ENCODE data around the gene NIPBL.
"Not testable (repeated sequence)": the region's sequence is repeated elsewhere in the genome, so short reads cannot be mapped to it uniquely, and the experiment has no call there.

Gene NIPBL

DNA sequence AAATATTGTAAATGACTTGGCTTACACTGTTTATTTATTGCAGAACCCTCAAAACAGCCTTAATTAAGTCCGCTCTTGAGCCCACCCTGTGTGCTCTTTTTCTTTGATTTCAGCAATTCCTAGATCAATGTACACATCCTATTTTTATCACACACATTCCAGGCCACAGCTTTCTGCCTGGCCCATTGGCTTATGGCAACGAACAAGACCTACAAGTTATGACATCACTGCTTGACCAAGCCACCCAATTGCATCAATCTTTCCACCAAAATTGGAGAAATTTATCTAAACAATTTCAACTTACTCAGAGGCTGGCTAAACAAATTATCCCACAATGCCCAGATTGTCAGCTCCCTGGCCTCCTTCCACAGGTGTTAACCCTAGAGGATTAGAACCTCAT, 214.2 kb downstream of the NIPBL start:
- DNase-seq (ENCODE audit: low read depth, low spot score): no peak

DNA sequence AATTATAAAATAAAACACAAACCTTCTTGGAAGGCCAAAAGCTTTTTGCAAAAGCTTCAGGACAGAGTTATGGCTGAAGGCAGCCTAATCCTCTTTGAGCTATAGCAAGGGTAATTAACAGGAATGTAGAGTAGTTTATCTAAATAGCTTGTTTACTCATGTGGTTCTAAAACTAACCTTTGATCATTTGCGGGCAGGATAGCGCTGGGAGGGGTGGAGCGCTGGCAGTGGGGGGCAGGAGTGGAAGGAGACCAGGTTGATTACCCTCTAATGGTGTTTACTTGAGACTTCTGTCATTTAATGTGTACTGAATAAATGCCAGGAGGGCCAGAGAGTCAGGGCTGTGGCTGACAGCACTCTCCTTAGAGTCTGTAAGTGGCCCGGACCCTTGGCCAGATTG, 217.2 kb downstream of the NIPBL start:
- DNase-seq (ENCODE audit: low read depth, low spot score): not testable (repeated sequence)

DNA sequence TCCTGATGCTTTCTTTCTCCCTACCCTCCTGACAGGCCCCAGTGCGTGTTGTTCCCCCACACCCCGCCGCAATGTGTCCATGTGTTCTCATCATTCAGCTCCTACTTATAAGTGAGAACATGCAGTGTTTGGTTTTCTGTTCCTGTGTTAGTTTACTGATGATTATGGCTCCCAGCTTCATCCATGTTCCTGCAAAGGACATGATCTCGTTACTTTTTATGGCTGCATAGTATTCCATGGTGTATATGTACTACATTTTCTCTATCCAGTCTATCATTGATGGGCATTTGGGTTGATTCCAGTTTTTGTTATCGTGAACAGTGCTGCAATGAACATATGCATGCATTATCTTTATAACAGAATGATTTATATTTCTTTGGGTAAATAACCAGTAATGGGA, 222.7 kb downstream of the NIPBL start:
- DNase-seq (ENCODE audit: low read depth, low spot score): not testable (repeated sequence)

DNA sequence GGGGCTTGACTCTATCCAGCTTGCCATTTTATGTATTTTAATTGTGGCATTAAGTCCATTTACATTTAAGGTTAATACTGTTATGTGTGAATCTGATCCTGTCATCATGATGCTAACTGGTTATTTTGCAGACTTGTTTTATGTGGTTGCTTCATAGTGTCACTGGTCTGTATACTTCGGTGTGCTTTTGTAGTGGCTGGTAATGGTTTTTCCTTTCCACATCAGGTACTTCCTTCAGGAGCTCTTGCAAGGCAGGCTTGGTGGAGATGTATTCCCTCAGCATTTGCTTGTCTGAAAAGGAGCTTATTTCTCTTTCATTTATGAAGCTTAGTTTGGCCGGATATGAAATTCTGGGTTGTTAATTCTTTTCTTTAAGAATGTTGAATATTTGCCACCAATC, 226.7 kb downstream of the NIPBL start:
- DNase-seq (ENCODE audit: low read depth, low spot score): no peak

DNA sequence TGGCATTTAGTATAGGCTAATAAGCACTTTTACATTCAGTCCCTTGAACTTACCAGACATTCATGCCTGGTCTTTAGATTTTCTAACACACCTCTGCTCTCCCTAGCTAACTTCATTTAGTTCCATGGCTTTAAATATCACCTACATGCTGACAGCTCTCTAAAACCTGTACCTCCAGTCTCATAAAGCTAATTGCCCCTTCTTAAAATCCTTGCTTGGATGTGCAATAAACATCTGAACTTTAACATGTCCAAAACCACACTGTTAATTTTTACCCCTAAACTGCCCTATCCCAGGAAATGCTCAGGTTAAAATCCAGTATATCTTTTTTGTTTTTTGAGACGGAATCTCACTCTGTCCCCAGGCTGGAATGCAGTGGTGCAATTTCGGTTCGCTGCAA, 232.8 kb downstream of the NIPBL start:
- DNase-seq (ENCODE audit: low read depth, low spot score): no peak

DNA sequence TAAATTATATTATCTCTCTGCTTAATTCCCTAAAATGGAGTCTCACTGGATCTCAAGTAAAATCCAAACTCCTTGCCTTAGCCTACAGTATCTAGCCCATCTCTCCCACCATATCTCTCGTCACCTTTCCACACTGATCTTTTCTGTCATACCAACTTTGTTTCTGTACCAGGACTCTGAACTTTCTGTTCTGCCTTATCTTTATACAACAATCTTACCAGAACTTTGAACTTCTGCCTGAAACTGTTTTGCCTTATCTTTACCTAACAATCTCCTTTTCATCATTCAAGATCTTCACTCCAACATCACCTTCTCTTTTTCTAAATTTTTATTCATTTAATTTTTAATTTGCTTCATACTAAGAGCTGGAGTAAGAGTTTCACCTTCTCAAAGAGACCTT, 233.6 kb downstream of the NIPBL start:
- no peak for DNase-seq (ENCODE audit: low read depth, low spot score)

DNA sequence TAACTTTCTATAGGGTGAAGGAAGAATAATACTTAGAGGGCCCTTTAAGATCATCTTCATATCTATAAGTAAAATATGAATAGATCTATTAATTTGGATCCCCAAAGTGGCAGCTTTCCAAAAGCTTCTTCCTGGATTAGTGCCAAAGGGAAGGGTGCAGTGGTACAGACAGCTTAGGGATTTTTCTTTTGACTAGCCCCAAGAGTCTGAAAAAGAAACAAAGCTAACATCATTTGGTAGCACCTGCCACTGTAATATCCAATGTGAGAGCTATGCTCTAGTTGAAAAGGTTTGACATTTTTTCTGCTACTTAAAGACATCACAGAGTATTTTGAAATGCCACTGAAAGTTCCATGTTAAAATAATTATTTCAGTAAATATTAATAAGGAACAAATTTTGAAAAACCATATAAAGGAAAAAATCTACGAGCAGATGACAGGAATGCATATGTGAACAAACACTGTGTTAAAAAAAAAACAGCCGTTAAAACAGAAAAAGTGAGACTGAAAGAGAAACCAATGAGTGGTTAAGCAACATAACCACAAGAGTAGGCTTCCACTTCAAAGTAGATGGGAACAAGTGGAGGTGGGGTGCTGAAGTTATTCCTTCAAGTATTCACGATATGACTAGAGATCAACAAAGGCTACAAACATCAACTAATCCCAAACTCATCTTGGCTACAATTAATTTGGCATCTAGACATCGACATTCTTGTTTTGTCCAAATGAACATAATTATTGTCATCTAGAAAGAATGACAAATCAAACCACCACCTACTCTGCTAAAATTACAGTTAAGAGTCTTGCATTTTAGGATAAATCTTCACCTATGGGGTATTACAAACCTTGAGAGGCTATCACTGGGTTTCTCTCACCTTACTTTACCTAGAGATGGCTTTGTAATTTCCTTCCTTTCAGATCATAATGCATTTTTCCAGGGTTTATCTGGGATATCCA, 235.1 kb downstream of the NIPBL start:
- DNase-seq (ENCODE audit: low read depth, low spot score): no peak

DNA sequence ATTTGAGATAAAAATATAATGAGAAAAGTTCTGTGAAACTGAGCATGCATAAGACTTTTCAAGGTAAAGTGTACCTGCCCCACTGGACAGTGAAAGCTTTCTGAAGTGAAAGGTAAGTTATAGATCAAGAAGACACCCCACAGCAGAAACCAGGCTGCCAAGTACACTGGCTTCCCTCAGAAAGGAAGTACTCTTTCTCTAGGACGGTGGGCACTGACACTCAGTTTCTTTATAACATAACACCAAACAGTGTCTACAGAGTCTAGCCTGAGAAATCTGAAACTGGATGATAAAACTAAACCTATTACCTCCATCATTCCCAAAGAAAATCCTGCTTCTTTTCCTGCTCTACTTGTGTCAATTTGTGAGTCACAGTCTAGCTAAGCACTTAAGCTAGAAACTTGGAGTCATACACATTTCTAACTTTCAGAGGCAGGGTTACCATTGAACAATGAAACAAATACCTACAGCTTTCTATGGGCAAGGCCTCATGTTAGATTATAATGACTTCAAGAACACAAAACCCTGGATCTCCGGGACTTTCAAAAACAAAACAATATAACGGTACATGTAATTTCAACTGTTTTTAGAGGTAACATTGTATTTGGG, 235.9 kb downstream of the NIPBL start:
- DNase-seq (ENCODE audit: low read depth, low spot score): no peak
